HepG2 (cell line): Measurements from ENCODE around the gene ZNF503. TPM values are rescaled to one million over a fixed set of nuclear protein-coding genes. Genes with fewer than 3 reads are reported as not detected.

Source experiments
- ELK4 ChIP-seq: sonication (generic); formaldehyde crosslinking; IDR thresholded peaks from 2 replicates; pipeline ENCODE4 v1.9.0; 2021; ENCODE audit warnings: missing genetic modification reagents, borderline replicate concordance
- FOXJ3 ChIP-seq: sonication (generic); formaldehyde crosslinking; IDR thresholded peaks from 2 replicates; pipeline ENCODE4 v1.4.0; 2020; ENCODE audit warnings: missing genetic modification reagents, mild to moderate bottlenecking, borderline replicate concordance
- HMG20A ChIP-seq: IDR thresholded peaks from 2 replicates; pipeline ENCODE4 v1.6.1; 2016; ENCODE audit warnings: borderline replicate concordance
- HNRNPLL ChIP-seq: fragments of 200-400 bp; formaldehyde crosslinking; IDR thresholded peaks from 2 replicates; pipeline ENCODE4 v1.6.1; 2017; ENCODE audit warnings: mild to moderate bottlenecking, low read depth, low read length; ENCODE audit not compliant: poor library complexity, severe bottlenecking
- IRF2 ChIP-seq: IDR thresholded peaks from 2 replicates; pipeline ENCODE4 v1.6.1; 2018; ENCODE audit warnings: missing genetic modification reagents, missing compliant biosample characterization
- MED1 ChIP-seq: sonication (generic); formaldehyde crosslinking; IDR thresholded peaks from 2 replicates; pipeline ENCODE4 v1.4.0; 2020; ENCODE audit warnings: missing genetic modification reagents
- MLLT10 ChIP-seq: sonication (generic); formaldehyde crosslinking; IDR thresholded peaks from 2 replicates; pipeline ENCODE4 v1.4.0; 2020; ENCODE audit warnings: missing genetic modification reagents
- RARA ChIP-seq: IDR thresholded peaks from 2 replicates; pipeline ENCODE4 v1.6.1; 2016; ENCODE audit warnings: missing genetic modification reagents, missing compliant biosample characterization
- TEAD2 ChIP-seq: sonication (generic); formaldehyde crosslinking; IDR thresholded peaks from 2 replicates; pipeline ENCODE4 v1.9.0; 2021; ENCODE audit warnings: missing genetic modification reagents
- ZNF737 ChIP-seq: sonication (generic); formaldehyde crosslinking; IDR thresholded peaks from 2 replicates; pipeline ENCODE4 v1.5.0; 2020; ENCODE audit warnings: missing genetic modification reagents, mild to moderate bottlenecking, borderline replicate concordance
- polyA plus RNA-seq, 8 experiments: library from polyadenylated mRNA; depleted of rRNA in 3 of 8; stranded (reverse) in 7 of 8; unstranded in 1 of 8; fragments of >200 nt; fragmentation: Illumina TruSeq in 4 of 8; extraction: Trizol in 4 of 8; gene quantifications; 2 replicates each; pipeline versions ENCODE4 v1.2.1 to v1.2.3, GENCODE V29; 2011 to 2016; ENCODE audit warnings: low read depth in 4 of 8, missing spikeins in 1 of 8, mixed read lengths in 1 of 8; ENCODE audit not compliant: insufficient read depth in 1 of 8
- total RNA-seq, 5 experiments: library from RNA; depleted of rRNA; stranded (reverse); fragments of >200 nt; fragmentation: Illumina TruSeq; extraction: Trizol; gene quantifications; 2 replicates each; pipeline ENCODE4 v1.2.3, GENCODE V29; 2016; ENCODE audit warnings: low read depth in 1 of 5
- TF ChIP-seq, protein P1 (sequence below): sonication (generic); formaldehyde crosslinking; IDR thresholded peaks from 2 replicates; pipeline ENCODE4 v1.5.0; 2020; ENCODE audit warnings: mild to moderate bottlenecking, missing genetic modification reagents, borderline replicate concordance
- TF ChIP-seq, protein P2 (sequence below): IDR thresholded peaks from 2 replicates; pipeline ENCODE4 v1.6.1; 2016; ENCODE audit warnings: low read depth, control low read depth
- TF ChIP-seq, protein P3 (sequence below): sonication (generic); formaldehyde crosslinking; IDR thresholded peaks from 2 replicates; pipeline ENCODE4 v1.4.0; 2020; ENCODE audit warnings: missing genetic modification reagents

Gene ZNF503
- total and polyA plus RNA-seq, 2 of the 13 experiments (the other 11 are each of a cell fraction or from before 2014, with no cell fraction given) = 2.7 to 8.3 TPM

DNA sequence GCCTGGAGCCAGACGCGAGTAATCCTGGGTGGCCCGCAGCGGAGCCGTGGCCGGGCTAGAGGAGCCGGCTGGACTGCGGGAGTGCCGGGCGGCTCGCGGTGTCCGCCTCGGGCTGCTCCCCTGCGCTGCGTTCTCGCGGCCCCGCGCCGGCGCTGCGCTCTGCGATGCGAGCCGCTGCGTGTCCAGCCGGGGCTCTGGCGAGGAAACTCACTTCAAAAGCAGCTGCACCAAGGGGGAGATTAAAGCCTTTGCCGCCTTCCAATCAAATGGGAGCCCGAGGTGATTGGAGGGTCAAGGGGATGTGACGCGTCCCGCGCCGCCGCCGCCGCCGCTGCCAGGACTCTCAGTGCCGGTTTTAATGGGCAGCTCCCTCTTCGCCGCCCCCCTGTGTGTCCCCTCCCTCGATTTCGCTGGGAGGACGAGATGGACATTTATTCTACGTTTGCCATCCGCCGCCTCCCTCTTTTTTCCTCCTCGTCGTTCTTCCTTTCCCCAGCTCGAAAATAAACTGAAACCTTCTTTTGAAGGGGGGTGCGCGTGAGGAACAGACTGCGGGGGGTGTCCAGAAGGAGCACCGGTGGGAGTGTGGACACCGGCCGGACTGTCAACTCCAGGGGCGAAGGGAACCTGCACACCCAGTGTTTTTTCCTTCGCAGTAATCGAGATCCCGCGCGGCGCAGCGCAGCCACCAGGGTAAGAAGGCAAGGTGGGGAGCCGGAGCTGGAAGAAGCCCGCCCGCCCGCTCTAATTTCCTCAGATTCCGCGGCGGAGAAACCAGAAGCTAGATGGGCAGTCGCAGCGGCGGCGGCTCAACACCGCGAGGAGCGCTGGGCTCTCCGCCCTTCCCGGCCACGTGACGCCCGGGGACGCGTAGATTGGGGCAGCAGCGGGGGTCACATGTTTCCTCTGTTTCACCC is at the start of gene ZNF503 (continued):
- TF ChIP-seq, protein P1, sequence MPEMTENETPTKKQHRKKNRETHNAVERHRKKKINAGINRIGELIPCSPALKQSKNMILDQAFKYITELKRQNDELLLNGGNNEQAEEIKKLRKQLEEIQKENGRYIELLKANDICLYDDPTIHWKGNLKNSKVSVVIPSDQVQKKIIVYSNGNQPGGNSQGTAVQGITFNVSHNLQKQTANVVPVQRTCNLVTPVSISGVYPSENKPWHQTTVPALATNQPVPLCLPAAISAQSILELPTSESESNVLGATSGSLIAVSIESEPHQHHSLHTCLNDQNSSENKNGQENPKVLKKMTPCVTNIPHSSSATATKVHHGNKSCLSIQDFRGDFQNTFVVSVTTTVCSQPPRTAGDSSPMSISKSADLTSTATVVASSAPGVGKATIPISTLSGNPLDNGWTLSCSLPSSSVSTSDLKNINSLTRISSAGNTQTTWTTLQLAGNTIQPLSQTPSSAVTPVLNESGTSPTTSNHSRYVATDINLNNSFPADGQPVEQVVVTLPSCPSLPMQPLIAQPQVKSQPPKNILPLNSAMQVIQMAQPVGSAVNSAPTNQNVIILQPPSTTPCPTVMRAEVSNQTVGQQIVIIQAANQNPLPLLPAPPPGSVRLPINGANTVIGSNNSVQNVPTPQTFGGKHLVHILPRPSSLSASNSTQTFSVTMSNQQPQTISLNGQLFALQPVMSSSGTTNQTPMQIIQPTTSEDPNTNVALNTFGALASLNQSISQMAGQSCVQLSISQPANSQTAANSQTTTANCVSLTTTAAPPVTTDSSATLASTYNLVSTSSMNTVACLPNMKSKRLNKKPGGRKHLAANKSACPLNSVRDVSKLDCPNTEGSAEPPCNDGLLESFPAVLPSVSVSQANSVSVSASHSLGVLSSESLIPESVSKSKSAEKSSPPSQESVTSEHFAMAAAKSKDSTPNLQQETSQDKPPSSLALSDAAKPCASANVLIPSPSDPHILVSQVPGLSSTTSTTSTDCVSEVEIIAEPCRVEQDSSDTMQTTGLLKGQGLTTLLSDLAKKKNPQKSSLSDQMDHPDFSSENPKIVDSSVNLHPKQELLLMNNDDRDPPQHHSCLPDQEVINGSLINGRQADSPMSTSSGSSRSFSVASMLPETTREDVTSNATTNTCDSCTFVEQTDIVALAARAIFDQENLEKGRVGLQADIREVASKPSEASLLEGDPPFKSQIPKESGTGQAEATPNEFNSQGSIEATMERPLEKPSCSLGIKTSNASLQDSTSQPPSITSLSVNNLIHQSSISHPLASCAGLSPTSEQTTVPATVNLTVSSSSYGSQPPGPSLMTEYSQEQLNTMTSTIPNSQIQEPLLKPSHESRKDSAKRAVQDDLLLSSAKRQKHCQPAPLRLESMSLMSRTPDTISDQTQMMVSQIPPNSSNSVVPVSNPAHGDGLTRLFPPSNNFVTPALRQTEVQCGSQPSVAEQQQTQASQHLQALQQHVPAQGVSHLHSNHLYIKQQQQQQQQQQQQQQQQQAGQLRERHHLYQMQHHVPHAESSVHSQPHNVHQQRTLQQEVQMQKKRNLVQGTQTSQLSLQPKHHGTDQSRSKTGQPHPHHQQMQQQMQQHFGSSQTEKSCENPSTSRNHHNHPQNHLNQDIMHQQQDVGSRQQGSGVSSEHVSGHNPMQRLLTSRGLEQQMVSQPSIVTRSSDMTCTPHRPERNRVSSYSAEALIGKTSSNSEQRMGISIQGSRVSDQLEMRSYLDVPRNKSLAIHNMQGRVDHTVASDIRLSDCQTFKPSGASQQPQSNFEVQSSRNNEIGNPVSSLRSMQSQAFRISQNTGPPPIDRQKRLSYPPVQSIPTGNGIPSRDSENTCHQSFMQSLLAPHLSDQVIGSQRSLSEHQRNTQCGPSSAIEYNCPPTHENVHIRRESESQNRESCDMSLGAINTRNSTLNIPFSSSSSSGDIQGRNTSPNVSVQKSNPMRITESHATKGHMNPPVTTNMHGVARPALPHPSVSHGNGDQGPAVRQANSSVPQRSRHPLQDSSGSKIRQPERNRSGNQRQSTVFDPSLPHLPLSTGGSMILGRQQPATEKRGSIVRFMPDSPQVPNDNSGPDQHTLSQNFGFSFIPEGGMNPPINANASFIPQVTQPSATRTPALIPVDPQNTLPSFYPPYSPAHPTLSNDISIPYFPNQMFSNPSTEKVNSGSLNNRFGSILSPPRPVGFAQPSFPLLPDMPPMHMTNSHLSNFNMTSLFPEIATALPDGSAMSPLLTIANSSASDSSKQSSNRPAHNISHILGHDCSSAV = no peak
- TF ChIP-seq HNRNPLL (peak; percentile 65), MED1 (CRISPR knock-in tag) (peak; percentile 85), RARA (CRISPR knock-in tag) (peak; percentile 97), TEAD2 (CRISPR knock-in tag) (no peak), HMG20A (0 out of 2 replicates have a peak, but pooled peaks have one; percentile 13), IRF2 (CRISPR knock-in tag) (no peak; the same call in 1 of the 2 replicates), FOXJ3 (CRISPR knock-in tag) (no peak), MLLT10 (CRISPR knock-in tag) (no peak), ELK4 (CRISPR knock-in tag) (no peak), ZNF737 (CRISPR knock-in tag) (no peak)
- TF ChIP-seq, protein P2, sequence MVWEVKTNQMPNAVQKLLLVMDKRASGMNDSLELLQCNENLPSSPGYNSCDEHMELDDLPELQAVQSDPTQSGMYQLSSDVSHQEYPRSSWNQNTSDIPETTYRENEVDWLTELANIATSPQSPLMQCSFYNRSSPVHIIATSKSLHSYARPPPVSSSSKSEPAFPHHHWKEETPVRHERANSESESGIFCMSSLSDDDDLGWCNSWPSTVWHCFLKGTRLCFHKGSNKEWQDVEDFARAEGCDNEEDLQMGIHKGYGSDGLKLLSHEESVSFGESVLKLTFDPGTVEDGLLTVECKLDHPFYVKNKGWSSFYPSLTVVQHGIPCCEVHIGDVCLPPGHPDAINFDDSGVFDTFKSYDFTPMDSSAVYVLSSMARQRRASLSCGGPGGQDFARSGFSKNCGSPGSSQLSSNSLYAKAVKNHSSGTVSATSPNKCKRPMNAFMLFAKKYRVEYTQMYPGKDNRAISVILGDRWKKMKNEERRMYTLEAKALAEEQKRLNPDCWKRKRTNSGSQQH (CRISPR knock-in tag) = no peak
- TF ChIP-seq, protein P3, sequence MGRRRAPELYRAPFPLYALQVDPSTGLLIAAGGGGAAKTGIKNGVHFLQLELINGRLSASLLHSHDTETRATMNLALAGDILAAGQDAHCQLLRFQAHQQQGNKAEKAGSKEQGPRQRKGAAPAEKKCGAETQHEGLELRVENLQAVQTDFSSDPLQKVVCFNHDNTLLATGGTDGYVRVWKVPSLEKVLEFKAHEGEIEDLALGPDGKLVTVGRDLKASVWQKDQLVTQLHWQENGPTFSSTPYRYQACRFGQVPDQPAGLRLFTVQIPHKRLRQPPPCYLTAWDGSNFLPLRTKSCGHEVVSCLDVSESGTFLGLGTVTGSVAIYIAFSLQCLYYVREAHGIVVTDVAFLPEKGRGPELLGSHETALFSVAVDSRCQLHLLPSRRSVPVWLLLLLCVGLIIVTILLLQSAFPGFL = no peak
